GM08714 (cell line): ENCODE measurements around the gene PCYT2.

Source experiments
- H3K4me3 ChIP-seq: fragments of 200-500 bp; sonication (Bioruptor generic); 2 replicates; pipeline ENCODE4 v1.5.1; 2014; ENCODE audit warnings: mild to moderate bottlenecking, low read length, inconsistent platforms
- ZNF274 ChIP-seq: IDR thresholded peaks from 2 replicates; pipeline ENCODE4 v1.6.1; 2012; ENCODE audit warnings: mild to moderate bottlenecking, low read depth, low read length

PCYT2 gene

GRCh38 chr17:81898029-81898866, 13.0 kb downstream of the PCYT2 start:
- no peak overlapping the region for H3K4me3 ChIP-seq
- no peak for TF ChIP-seq ZNF274

- no peak overlapping the region for H3K4me3 ChIP-seq
- no peak for TF ChIP-seq ZNF274
Measured at GRCh38 chr17:81895400-81895799, 15.8 kb downstream of the PCYT2 start.

GRCh38 chr17:81891303-81891552, 20.0 kb downstream of the PCYT2 start:
- TF ChIP-seq ZNF274: no peak
- H3K4me3 ChIP-seq: peak overlapping the region; percentile 68

GRCh38 chr17:81890447-81891302, 20.5 kb downstream of the PCYT2 start:
- peak overlapping the region; percentile 68 for H3K4me3 ChIP-seq
- TF ChIP-seq ZNF274: no peak

- no peak for TF ChIP-seq ZNF274
- peak overlapping the region; percentile 68; the same call in 1 of the 2 replicates for H3K4me3 ChIP-seq
Measured at GRCh38 chr17:81889602-81890001, 21.6 kb downstream of the PCYT2 start.

- H3K4me3 ChIP-seq: no peak overlapping the region
- no peak for TF ChIP-seq ZNF274
Measured at GRCh38 chr17:81888988-81889595, 22.1 kb downstream of the PCYT2 start.

GRCh38 chr17:81888105-81888987, 22.9 kb downstream of the PCYT2 start:
- TF ChIP-seq ZNF274: no peak

GRCh38 chr17:81885869-81886548, 25.2 kb downstream of the PCYT2 start:
- TF ChIP-seq ZNF274: no peak

More at GRCh38 chr17:81888105-81888987, 22.9 kb downstream of the PCYT2 start:
- H3K4me3 ChIP-seq: no peak overlapping the region

GRCh38 chr17:81885454-81885853, 25.7 kb downstream of the PCYT2 start:
- no peak for TF ChIP-seq ZNF274
- no peak overlapping the region for H3K4me3 ChIP-seq

More at GRCh38 chr17:81885869-81886548, 25.2 kb downstream of the PCYT2 start:
- no peak overlapping the region for H3K4me3 ChIP-seq

- H3K4me3 ChIP-seq: no peak overlapping the region
- TF ChIP-seq ZNF274: no peak
Measured at GRCh38 chr17:81884968-81885367, 26.2 kb downstream of the PCYT2 start.

GRCh38 chr17:81884520-81884919, 26.7 kb downstream of the PCYT2 start:
- no peak for TF ChIP-seq ZNF274
- H3K4me3 ChIP-seq: no peak overlapping the region

GRCh38 chr17:81879121-81879520, 32.1 kb downstream of the PCYT2 start:
- no peak overlapping the region for H3K4me3 ChIP-seq
- TF ChIP-seq ZNF274: no peak

GRCh38 chr17:81878294-81878693, 32.9 kb downstream of the PCYT2 start:
- no peak for TF ChIP-seq ZNF274
- no peak overlapping the region for H3K4me3 ChIP-seq

GRCh38 chr17:81877569-81877968, 33.6 kb downstream of the PCYT2 start:
- H3K4me3 ChIP-seq: no peak overlapping the region
- TF ChIP-seq ZNF274: no peak
